ENCODE measurements around the gene QRICH1. TPM values are rescaled to one million over a fixed set of nuclear protein-coding genes. Genes with fewer than 3 reads are reported as not detected.

QRICH1 gene
- total RNA-seq, 1 experiment from 2014 or later = 151 TPM

DNA sequence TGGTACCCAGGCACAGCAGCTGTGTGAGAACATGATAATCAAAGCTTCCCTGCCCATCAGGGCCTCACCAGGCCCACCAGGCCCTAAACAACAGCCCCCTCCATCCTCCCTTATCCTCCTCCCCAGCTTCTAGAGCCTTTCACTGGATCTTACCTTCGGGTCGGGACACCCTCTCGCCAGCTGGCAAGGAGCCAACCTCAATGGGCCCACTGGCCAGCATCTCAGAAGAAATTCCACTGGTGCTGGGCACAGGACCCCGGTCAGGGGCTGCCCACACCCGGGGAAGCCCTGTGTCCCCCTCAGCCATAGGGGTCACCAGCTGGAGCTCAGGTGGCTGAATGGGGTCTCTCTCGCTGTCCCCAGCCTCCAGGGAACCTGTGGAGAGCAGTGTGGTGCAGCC is 17.5 kb upstream of the QRICH1 start:
- no peak overlapping the region for H3K4me2 ChIP-seq (ENCODE audit: insufficient read depth, insufficient read length, low read length)
- H3K14ac ChIP-seq (ENCODE audit: insufficient read depth, low read length) = no peak overlapping the region
- no peak overlapping the region for H4K8ac ChIP-seq (replicated peaks; ENCODE audit: insufficient read length, low read depth, low read length)
- no peak overlapping the region for H2BK120ac ChIP-seq (ENCODE audit: low read depth, low read length, poor library complexity, severe bottlenecking)
- Mint-ChIP-seq H3K4me3 (no peak overlapping the region), H3K9me3 (no peaks in the 10 kb centered on the region), H3K36me3 (ENCODE audit: insufficient read depth in 1 of 3, low read depth in 3 of 3) (peaks cover 37 to 76% (median 71%) of the 10 kb centered on the region in 3 experiments), H3K4me1 (no peaks in the 10 kb centered on the region), H3K27ac (no peak overlapping the region), H3K27me3 (ENCODE audit: low read depth) (no peaks in the 10 kb centered on the region)
- H2BK15ac ChIP-seq (ENCODE audit: low read depth, low read length) = no peak overlapping the region
- no peak overlapping the region for H3K23ac ChIP-seq (ENCODE audit: insufficient read length, low read depth, low read length)
- H4K91ac ChIP-seq (ENCODE audit: insufficient read length, low read depth, low read length) = no peak overlapping the region
- H3T11ph ChIP-seq (ENCODE audit: low read length) = no peak overlapping the region
- H3K27ac ChIP-seq (ENCODE audit: insufficient read length, low read depth, low read length) = no peak overlapping the region
- no peak overlapping the region for H3K9ac ChIP-seq (ENCODE audit: extremely low read depth, insufficient read length, low read length)
- H3K56ac ChIP-seq (ENCODE audit: insufficient read length, low read depth, low read length) = no peak overlapping the region
- H3K4me1 ChIP-seq (ENCODE audit: insufficient read depth, low read length) = no peaks in the 10 kb centered on the region
- no peak overlapping the region for H2BK12ac ChIP-seq (ENCODE audit: insufficient read length, low read depth, low read length)
- DNase-seq = no peak
- H3K23me2 ChIP-seq (ENCODE audit: insufficient read length, low read depth, low read length, poor library complexity, severe bottlenecking) = no peaks in the 10 kb centered on the region
- no peaks in the 10 kb centered on the region for H3K79me2 ChIP-seq (ENCODE audit: insufficient read depth, low read length)
- H2AK5ac ChIP-seq (ENCODE audit: insufficient read length, low read length) = no peak overlapping the region
- no peaks in the 10 kb centered on the region for H4K20me1 ChIP-seq (ENCODE audit: control insufficient read depth, insufficient read depth, insufficient read length)
- no peaks in the 10 kb centered on the region for H3K27me3 ChIP-seq (ENCODE audit: insufficient read depth, low read length)
- H2AFZ ChIP-seq (ENCODE audit: low read length) = no peak overlapping the region
- H3K9me3 ChIP-seq (ENCODE audit: control insufficient read depth, low read depth, low read length) = no peaks in the 10 kb centered on the region
- H4K5ac ChIP-seq (ENCODE audit: insufficient read length, low read depth, low read length) = no peak overlapping the region
- no peak overlapping the region for H3K18ac ChIP-seq (ENCODE audit: insufficient read length, low read depth, low read length)
- no peak overlapping the region for H2BK20ac ChIP-seq (ENCODE audit: low read depth, low read length, poor library complexity, severe bottlenecking)
- TF ChIP-seq, protein P1, sequence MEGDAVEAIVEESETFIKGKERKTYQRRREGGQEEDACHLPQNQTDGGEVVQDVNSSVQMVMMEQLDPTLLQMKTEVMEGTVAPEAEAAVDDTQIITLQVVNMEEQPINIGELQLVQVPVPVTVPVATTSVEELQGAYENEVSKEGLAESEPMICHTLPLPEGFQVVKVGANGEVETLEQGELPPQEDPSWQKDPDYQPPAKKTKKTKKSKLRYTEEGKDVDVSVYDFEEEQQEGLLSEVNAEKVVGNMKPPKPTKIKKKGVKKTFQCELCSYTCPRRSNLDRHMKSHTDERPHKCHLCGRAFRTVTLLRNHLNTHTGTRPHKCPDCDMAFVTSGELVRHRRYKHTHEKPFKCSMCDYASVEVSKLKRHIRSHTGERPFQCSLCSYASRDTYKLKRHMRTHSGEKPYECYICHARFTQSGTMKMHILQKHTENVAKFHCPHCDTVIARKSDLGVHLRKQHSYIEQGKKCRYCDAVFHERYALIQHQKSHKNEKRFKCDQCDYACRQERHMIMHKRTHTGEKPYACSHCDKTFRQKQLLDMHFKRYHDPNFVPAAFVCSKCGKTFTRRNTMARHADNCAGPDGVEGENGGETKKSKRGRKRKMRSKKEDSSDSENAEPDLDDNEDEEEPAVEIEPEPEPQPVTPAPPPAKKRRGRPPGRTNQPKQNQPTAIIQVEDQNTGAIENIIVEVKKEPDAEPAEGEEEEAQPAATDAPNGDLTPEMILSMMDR (conservative IDR thresholded peaks at IDR 0.05) = no peak
- no peak overlapping the region for H3K4ac ChIP-seq (ENCODE audit: low read depth, low read length)
- H2BK5ac ChIP-seq (ENCODE audit: insufficient read length, low read length) = no peak overlapping the region
- no peaks in the 10 kb centered on the region for H3K79me1 ChIP-seq (ENCODE audit: insufficient read depth, low read depth, low read length, poor library complexity, severe bottlenecking)
- no CpG with 5 or more reads among the region's 6 CpGs for WGBS (ENCODE audit: extremely low coverage, insufficient read length, low lambda C conversion rate)
